ACHN (cell line): ENCODE results near the gene UBR7.
"Not testable (repeated sequence)": the region's sequence is repeated elsewhere in the genome, so short reads cannot be mapped to it uniquely, and the experiment has no call there.

Source experiments
- DNase-seq: peaks from one replicate; pipeline ENCODE4 v3.0.0-alpha.2; 2015
- in situ Hi-C: cut with HindIII; loops from 2 replicates; pipeline ENCODE4 v1.10.0; 2017; ENCODE audit warnings: low sequenced_read_pairs, low pct_ligation_motif_present, low pct_unique_long_range_greater_than_20kb

Gene UBR7

GRCh38 chr14:93206793-93207467 lies at the start of gene UBR7, which contains the start of gene GON7:
Gene UBR7, plus strand, starts transcription at chr14:93207256. Its CDS starts 36 bp downstream, at chr14:93207292.
Gene GON7, minus strand, starts transcription at chr14:93207065. Its CDS starts 28 bp downstream, at chr14:93207037.
- in situ Hi-C loops: no loop called here
- DNase-seq: peak; percentile 97

- DNase-seq, in situ Hi-C loops: not testable (repeated sequence)
These were observed 48.7 kb upstream of the UBR7 start for GRCh38 chr14:93158349-93158748.

GRCh38 chr14:93159625-93160352 lies 47.3 kb upstream of the UBR7 start:
- in situ Hi-C loops, DNase-seq: not testable (repeated sequence)

GRCh38 chr14:93160353-93160801 lies 46.7 kb upstream of the UBR7 start:
- DNase-seq: peak; percentile 55
- in situ Hi-C loops: no loop called here

GRCh38 chr14:93161411-93161940 lies 45.6 kb upstream of the UBR7 start:
- no peak for DNase-seq
- in situ Hi-C loops: no loop called here

GRCh38 chr14:93163564-93163963 lies 43.5 kb upstream of the UBR7 start:
- in situ Hi-C loops: no loop called here
- DNase-seq: no peak

- in situ Hi-C loops: not testable (repeated sequence)
- peak; percentile 54 for DNase-seq
These were observed 41.5 kb upstream of the UBR7 start for GRCh38 chr14:93165271-93166265.

- in situ Hi-C loops: not testable (repeated sequence)
These were observed 38.4 kb upstream of the UBR7 start for GRCh38 chr14:93168610-93169009.

GRCh38 chr14:93169619-93170018 lies 37.4 kb upstream of the UBR7 start:
- in situ Hi-C loops, DNase-seq: not testable (repeated sequence)

More at GRCh38 chr14:93168610-93169009, 38.4 kb upstream of the UBR7 start:
- DNase-seq: not testable (repeated sequence)

GRCh38 chr14:93170141-93170540 lies 36.9 kb upstream of the UBR7 start:
- in situ Hi-C loops: not testable (repeated sequence)

GRCh38 chr14:93171376-93171775 lies 35.7 kb upstream of the UBR7 start:
- DNase-seq: no peak

More at GRCh38 chr14:93170141-93170540, 36.9 kb upstream of the UBR7 start:
- DNase-seq: not testable (repeated sequence)

GRCh38 chr14:93173943-93174395 lies 33.1 kb upstream of the UBR7 start:
- in situ Hi-C loops: no loop called here
- DNase-seq: no peak

More at GRCh38 chr14:93171376-93171775, 35.7 kb upstream of the UBR7 start:
- in situ Hi-C loops: no loop called here

GRCh38 chr14:93174731-93175130 lies 32.3 kb upstream of the UBR7 start:
- in situ Hi-C loops, DNase-seq: not testable (repeated sequence)

GRCh38 chr14:93175492-93175891 lies 31.6 kb upstream of the UBR7 start:
- in situ Hi-C loops: no loop called here
- no peak for DNase-seq

GRCh38 chr14:93183596-93184317 lies 23.3 kb upstream of the UBR7 start:
- DNase-seq: no peak
- in situ Hi-C loops: no loop called here

GRCh38 chr14:93184391-93185348 lies 22.4 kb upstream of the UBR7 start, which contains the start of the genes LYSET and MOAP1:
Gene LYSET, plus strand, starts transcription at chr14:93185317. Its CDS starts 89 bp downstream, at chr14:93185406.
Gene MOAP1, minus strand, starts transcription at chr14:93184897. Its CDS starts 655 bp downstream, at chr14:93184242.
- in situ Hi-C loops: no loop called here
- peak; percentile 82 for DNase-seq
